SK-N-SH treated with all-trans-retinoic acid at 6 μM for 48 hours (cell line): Measurements from ENCODE around the gene C6orf132.

Experiments used
- ATAC-seq: fragments of 200-7000 bp; cut with Tn5 transposase; 3 replicates; pipeline ENCODE4 v1.9.1; 2020; ENCODE audit warnings: mild to moderate bottlenecking, moderate library complexity
- ARNTL ChIP-seq: fragments of 450-650 bp; formaldehyde crosslinking; IDR thresholded peaks from 2 replicates; pipeline ENCODE4 v1.5.0; 2020; ENCODE audit warnings: low read depth, mild to moderate bottlenecking, moderate library complexity, borderline replicate concordance
- BACH2 ChIP-seq: fragments of 250-450 bp; sonication (Bioruptor Pico); IDR thresholded peaks from 2 replicates; pipeline ENCODE4 v1.9.0; 2021; ENCODE audit warnings: mild to moderate bottlenecking, borderline replicate concordance
- CSDC2 ChIP-seq: fragments of 250-450 bp; sonication (Bioruptor Pico); IDR thresholded peaks from 2 replicates; pipeline ENCODE4 v1.5.0; 2020; ENCODE audit warnings: mild to moderate bottlenecking, moderate library complexity
- ESRRG ChIP-seq: fragments of 250-450 bp; sonication (Bioruptor Pico); IDR thresholded peaks from 2 replicates; pipeline ENCODE4 v1.6.1; 2021; ENCODE audit warnings: mild to moderate bottlenecking
- GLIS3 ChIP-seq: fragments of 250-450 bp; sonication (Bioruptor Pico); IDR thresholded peaks from 2 replicates; pipeline ENCODE4 v1.5.0; 2020; ENCODE audit warnings: mild to moderate bottlenecking, moderate library complexity
- ISL1 ChIP-seq: fragments of 250-450 bp; sonication (Bioruptor Pico); IDR thresholded peaks from 2 replicates; pipeline ENCODE4 v2.1.2; 2022; ENCODE audit warnings: mild to moderate bottlenecking, moderate library complexity
- OSR1 ChIP-seq: fragments of 250-450 bp; sonication (Bioruptor Pico); IDR thresholded peaks from 2 replicates; pipeline ENCODE4 v1.8.0; 2022; ENCODE audit warnings: moderate library complexity, mild to moderate bottlenecking, inconsistent platforms
- PPARA ChIP-seq: fragments of 250-450 bp; sonication (Bioruptor Pico); IDR thresholded peaks from 2 replicates; pipeline ENCODE4 v1.5.0; 2020; ENCODE audit warnings: mild to moderate bottlenecking, borderline replicate concordance
- RARB ChIP-seq: fragments of 250-450 bp; sonication (Bioruptor Pico); IDR thresholded peaks from 2 replicates; pipeline ENCODE4 v1.8.0; 2021; ENCODE audit warnings: mild to moderate bottlenecking, moderate library complexity
- SNAI2 ChIP-seq: fragments of 250-450 bp; sonication (Bioruptor Pico); IDR thresholded peaks from 2 replicates; pipeline ENCODE4 v1.5.0; 2020; ENCODE audit warnings: mild to moderate bottlenecking, moderate library complexity
- TCF4 ChIP-seq: fragments of 250-450 bp; sonication (Bioruptor Pico); IDR thresholded peaks from 2 replicates; pipeline ENCODE4 v1.8.0; 2021; ENCODE audit warnings: mild to moderate bottlenecking, moderate library complexity, borderline replicate concordance
- TOX ChIP-seq: fragments of 250-450 bp; sonication (Bioruptor Pico); IDR thresholded peaks from 2 replicates; pipeline ENCODE4 v1.8.0; 2021; ENCODE audit warnings: mild to moderate bottlenecking, moderate library complexity, borderline replicate concordance
- ZC3H10 ChIP-seq: fragments of 250-450 bp; sonication (Bioruptor Pico); IDR thresholded peaks from 2 replicates; pipeline ENCODE4 v1.5.1; 2021; ENCODE audit warnings: mild to moderate bottlenecking, moderate library complexity
- ZFP3 ChIP-seq: fragments of 250-450 bp; sonication (Bioruptor Pico); IDR thresholded peaks from 2 replicates; pipeline ENCODE4 v1.5.0; 2020; ENCODE audit warnings: mild to moderate bottlenecking, moderate library complexity
- ZFP30 ChIP-seq: fragments of 450-650 bp; formaldehyde crosslinking; IDR thresholded peaks from 2 replicates; pipeline ENCODE4 v1.5.0; 2022; ENCODE audit warnings: mild to moderate bottlenecking, moderate library complexity
- ZNF565 ChIP-seq: fragments of 450-650 bp; formaldehyde crosslinking; conservative IDR thresholded peaks from 2 replicates; pipeline ENCODE4 v1.5.0; 2020; ENCODE audit warnings: low read depth, mild to moderate bottlenecking, moderate library complexity
- ZNF70 ChIP-seq: fragments of 450-650 bp; formaldehyde crosslinking; IDR thresholded peaks from 2 replicates; pipeline ENCODE4 v1.5.0; 2020; ENCODE audit warnings: mild to moderate bottlenecking, moderate library complexity
- TF ChIP-seq, protein P1 (sequence below): fragments of 250-450 bp; sonication (Bioruptor Pico); IDR thresholded peaks from 2 replicates; pipeline ENCODE4 v1.5.1; 2020; ENCODE audit warnings: low read depth, mild to moderate bottlenecking, moderate library complexity
- TF ChIP-seq, protein P2 (sequence below): fragments of 250-450 bp; sonication (Bioruptor Pico); IDR thresholded peaks from 2 replicates; pipeline ENCODE4 v1.5.0; 2020; ENCODE audit warnings: mild to moderate bottlenecking, moderate library complexity
- TF ChIP-seq, protein P3 (sequence below): fragments of 250-450 bp; sonication (Bioruptor Pico); IDR thresholded peaks from 2 replicates; pipeline ENCODE4 v1.5.1; 2021; ENCODE audit warnings: mild to moderate bottlenecking, moderate library complexity

The C6orf132 gene

GRCh38 chr6:42086046-42087035, 56.1 kb downstream of the C6orf132 start:
- ATAC-seq, result peak; percentile 26; the same call in 1 of the 3 replicates
- TF ChIP-seq ZNF565 (CRISPR knock-in tag), result no peak

DNA sequence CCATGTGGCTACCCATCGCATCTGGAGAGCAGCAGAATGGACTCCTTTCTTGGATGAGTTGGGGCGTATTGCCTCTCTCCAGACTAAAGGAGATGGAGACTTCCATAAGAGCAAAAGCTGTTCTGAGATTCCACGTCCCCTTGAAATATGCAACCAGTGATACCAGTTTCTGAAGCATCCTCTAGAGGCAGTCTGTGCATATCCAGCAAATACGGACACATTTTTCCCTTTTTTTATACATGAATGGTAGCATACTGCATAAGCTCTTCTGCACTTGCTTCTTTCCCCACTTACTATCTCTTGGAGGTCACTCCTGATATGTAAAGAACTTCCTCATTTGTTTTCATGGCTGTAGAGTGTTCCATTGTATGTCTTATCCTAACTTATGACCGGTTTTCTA, 57.5 kb downstream of the C6orf132 start:
- TF ChIP-seq ARNTL (no peak), PPARA (no peak), ZNF70 (CRISPR knock-in tag) (no peak)
- TF ChIP-seq, protein P1, sequence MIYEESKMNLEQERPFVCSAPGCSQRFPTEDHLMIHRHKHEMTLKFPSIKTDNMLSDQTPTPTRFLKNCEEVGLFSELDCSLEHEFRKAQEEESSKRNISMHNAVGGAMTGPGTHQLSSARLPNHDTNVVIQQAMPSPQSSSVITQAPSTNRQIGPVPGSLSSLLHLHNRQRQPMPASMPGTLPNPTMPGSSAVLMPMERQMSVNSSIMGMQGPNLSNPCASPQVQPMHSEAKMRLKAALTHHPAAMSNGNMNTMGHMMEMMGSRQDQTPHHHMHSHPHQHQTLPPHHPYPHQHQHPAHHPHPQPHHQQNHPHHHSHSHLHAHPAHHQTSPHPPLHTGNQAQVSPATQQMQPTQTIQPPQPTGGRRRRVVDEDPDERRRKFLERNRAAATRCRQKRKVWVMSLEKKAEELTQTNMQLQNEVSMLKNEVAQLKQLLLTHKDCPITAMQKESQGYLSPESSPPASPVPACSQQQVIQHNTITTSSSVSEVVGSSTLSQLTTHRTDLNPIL, result no peak
- no peak for ATAC-seq

GRCh38 chr6:42083530-42083929, 58.9 kb downstream of the C6orf132 start:
- TF ChIP-seq ISL1 (CRISPR knock-in tag) (no peak), RARB (no peak), BACH2 (CRISPR knock-in tag) (no peak), ZFP3 (CRISPR knock-in tag) (no peak), ZNF565 (CRISPR knock-in tag) (no peak), CSDC2 (CRISPR knock-in tag) (no peak), ZNF70 (CRISPR knock-in tag) (no peak), SNAI2 (CRISPR knock-in tag) (no peak), ESRRG (CRISPR knock-in tag) (no peak), ZFP30 (CRISPR knock-in tag) (no peak), TOX (CRISPR knock-in tag) (no peak)
- TF ChIP-seq, protein P2, sequence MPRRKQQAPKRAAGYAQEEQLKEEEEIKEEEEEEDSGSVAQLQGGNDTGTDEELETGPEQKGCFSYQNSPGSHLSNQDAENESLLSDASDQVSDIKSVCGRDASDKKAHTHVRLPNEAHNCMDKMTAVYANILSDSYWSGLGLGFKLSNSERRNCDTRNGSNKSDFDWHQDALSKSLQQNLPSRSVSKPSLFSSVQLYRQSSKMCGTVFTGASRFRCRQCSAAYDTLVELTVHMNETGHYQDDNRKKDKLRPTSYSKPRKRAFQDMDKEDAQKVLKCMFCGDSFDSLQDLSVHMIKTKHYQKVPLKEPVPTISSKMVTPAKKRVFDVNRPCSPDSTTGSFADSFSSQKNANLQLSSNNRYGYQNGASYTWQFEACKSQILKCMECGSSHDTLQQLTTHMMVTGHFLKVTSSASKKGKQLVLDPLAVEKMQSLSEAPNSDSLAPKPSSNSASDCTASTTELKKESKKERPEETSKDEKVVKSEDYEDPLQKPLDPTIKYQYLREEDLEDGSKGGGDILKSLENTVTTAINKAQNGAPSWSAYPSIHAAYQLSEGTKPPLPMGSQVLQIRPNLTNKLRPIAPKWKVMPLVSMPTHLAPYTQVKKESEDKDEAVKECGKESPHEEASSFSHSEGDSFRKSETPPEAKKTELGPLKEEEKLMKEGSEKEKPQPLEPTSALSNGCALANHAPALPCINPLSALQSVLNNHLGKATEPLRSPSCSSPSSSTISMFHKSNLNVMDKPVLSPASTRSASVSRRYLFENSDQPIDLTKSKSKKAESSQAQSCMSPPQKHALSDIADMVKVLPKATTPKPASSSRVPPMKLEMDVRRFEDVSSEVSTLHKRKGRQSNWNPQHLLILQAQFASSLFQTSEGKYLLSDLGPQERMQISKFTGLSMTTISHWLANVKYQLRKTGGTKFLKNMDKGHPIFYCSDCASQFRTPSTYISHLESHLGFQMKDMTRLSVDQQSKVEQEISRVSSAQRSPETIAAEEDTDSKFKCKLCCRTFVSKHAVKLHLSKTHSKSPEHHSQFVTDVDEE, result no peak
- TF ChIP-seq, protein P3, sequence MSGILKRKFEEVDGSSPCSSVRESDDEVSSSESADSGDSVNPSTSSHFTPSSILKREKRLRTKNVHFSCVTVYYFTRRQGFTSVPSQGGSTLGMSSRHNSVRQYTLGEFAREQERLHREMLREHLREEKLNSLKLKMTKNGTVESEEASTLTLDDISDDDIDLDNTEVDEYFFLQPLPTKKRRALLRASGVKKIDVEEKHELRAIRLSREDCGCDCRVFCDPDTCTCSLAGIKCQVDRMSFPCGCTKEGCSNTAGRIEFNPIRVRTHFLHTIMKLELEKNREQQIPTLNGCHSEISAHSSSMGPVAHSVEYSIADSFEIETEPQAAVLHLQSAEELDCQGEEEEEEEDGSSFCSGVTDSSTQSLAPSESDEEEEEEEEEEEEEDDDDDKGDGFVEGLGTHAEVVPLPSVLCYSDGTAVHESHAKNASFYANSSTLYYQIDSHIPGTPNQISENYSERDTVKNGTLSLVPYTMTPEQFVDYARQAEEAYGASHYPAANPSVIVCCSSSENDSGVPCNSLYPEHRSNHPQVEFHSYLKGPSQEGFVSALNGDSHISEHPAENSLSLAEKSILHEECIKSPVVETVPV (CRISPR knock-in tag), result no peak
- TF ChIP-seq, protein P1, result no peak
- no peak for ATAC-seq

GRCh38 chr6:42079941-42080464, 62.4 kb downstream of the C6orf132 start:
- ATAC-seq, result no peak
- TF ChIP-seq TOX (CRISPR knock-in tag), result no peak
- TF ChIP-seq, protein P3 (CRISPR knock-in tag), result no peak
- no peak for TF ChIP-seq ZFP30 (CRISPR knock-in tag)
- TF ChIP-seq ARNTL, result no peak
- TF ChIP-seq TCF4 (CRISPR knock-in tag), result no peak
- no peak for TF ChIP-seq ZC3H10 (CRISPR knock-in tag)
- no peak for TF ChIP-seq ESRRG (CRISPR knock-in tag)
- no peak for TF ChIP-seq OSR1
- TF ChIP-seq, protein P2, result no peak
- TF ChIP-seq PPARA, result no peak
- no peak for TF ChIP-seq RARB
- TF ChIP-seq GLIS3 (CRISPR knock-in tag), result no peak
- no peak for TF ChIP-seq ZFP3 (CRISPR knock-in tag)
- no peak for TF ChIP-seq SNAI2 (CRISPR knock-in tag)
- TF ChIP-seq ZNF70 (CRISPR knock-in tag), result no peak
